SK-N-SH (cell line): Measurements from ENCODE around the gene KAT2A. TPM values are rescaled to one million over a fixed set of nuclear protein-coding genes. Genes with fewer than 3 reads are reported as not detected.

Experiments used
- CTCF ChIA-PET: fragments of 300-600, 350-600 bp; formaldehyde crosslinking; extraction: SDS; loops from one replicate; lab custom pipeline; 2021; lab: Yijun Ruan, JAX
- POLR2A ChIA-PET: fragments of 350-600 bp; sonication (Branson Sonifier 250); formaldehyde crosslinking; extraction: SDS; loops from one replicate; lab custom pipeline; 2020; ENCODE audit warnings: antibody characterized with exemption, inconsistent platforms; lab: Yijun Ruan, JAX
- DNase-seq: peaks from one replicate; pipeline ENCODE4 v3.0.0; 2012
- H2AFZ ChIP-seq: fragments of 200-600 bp; sonication (generic); 2 replicates; pipeline ENCODE4 v1.8.1; 2016; ENCODE audit warnings: antibody characterized with exemption, mild to moderate bottlenecking, low read depth
- H3F3A ChIP-seq: fragments of 200-600 bp; sonication (generic); replicated peaks from 2 replicates; pipeline ENCODE3; 2016; ENCODE audit warnings: antibody characterized with exemption, mild to moderate bottlenecking; ENCODE audit not compliant: insufficient read depth
- H3K27ac ChIP-seq, 2 experiments: fragments of 200-500 bp in 1 of 2; fragments of 200-600 bp in 1 of 2; sonication (Bioruptor generic) in 1 of 2; sonication (generic), shearing (Covaris generic) in 1 of 2; 2 replicates each; pipeline versions ENCODE4 v1.5.1 to v1.6.1; 2014 to 2016; ENCODE audit warnings: low read depth in 2 of 2, inconsistent platforms in 1 of 2, low read length in 1 of 2, mild to moderate bottlenecking in 1 of 2, mixed read lengths in 1 of 2
- H3K27me3 ChIP-seq: fragments of 200-600 bp; sonication (generic), shearing (Covaris generic); 2 replicates; pipeline ENCODE4 v1.6.1; 2016; ENCODE audit warnings: mixed run types; ENCODE audit not compliant: insufficient read depth
- H3K36me3 ChIP-seq, 2 experiments: fragments of 200-500 bp in 1 of 2; fragments of 200-600 bp in 1 of 2; sonication (Bioruptor generic) in 1 of 2; sonication (generic) in 1 of 2; replicated peaks in 1 of 2; 2 replicates each; pipeline versions ENCODE3 to v1.5.1; 2014 to 2016; ENCODE audit warnings: low read length in 1 of 2, mild to moderate bottlenecking in 1 of 2; ENCODE audit not compliant: insufficient read depth in 2 of 2, control insufficient read depth in 1 of 2
- H3K4me1 ChIP-seq, 2 experiments: fragments of 200-500 bp in 1 of 2; fragments of 200-600 bp in 1 of 2; sonication (Bioruptor generic) in 1 of 2; sonication (generic), shearing (Covaris generic) in 1 of 2; 2 replicates each; pipeline versions ENCODE4 v1.5.1 to v1.6.1; 2014 to 2016; ENCODE audit warnings: low read depth in 1 of 2, low read length in 1 of 2, mixed run types in 1 of 2; ENCODE audit not compliant: insufficient read depth in 2 of 2, control insufficient read depth in 1 of 2
- H3K4me2 ChIP-seq: fragments of 200-600 bp; sonication (generic), shearing (Covaris generic); 2 replicates; pipeline ENCODE4 v1.6.1; 2017; ENCODE audit warnings: mixed run types
- H3K4me3 ChIP-seq, 2 experiments: fragments of 200-500 bp in 1 of 2; fragments of 200-600 bp in 1 of 2; sonication (Bioruptor generic) in 1 of 2; sonication (generic), shearing (Covaris generic) in 1 of 2; 2 replicates each; pipeline versions ENCODE4 v1.5.1 to v1.8.1; 2014 to 2016; ENCODE audit warnings: low read depth in 2 of 2, inconsistent platforms in 1 of 2, low read length in 1 of 2, mild to moderate bottlenecking in 1 of 2, mixed read lengths in 1 of 2, moderate library complexity in 1 of 2
- H3K79me2 ChIP-seq: fragments of 200-600 bp; sonication (generic); 2 replicates; pipeline ENCODE4 v1.8.1; 2017; ENCODE audit warnings: mild to moderate bottlenecking; ENCODE audit not compliant: insufficient read depth
- H3K9ac ChIP-seq: fragments of 200-600 bp; sonication (generic); 2 replicates; pipeline ENCODE4 v1.6.1; 2017; ENCODE audit warnings: mixed run types
- H3K9me2 ChIP-seq: fragments of 200-600 bp; sonication (generic); 2 replicates; pipeline ENCODE4 v1.6.1; 2017; ENCODE audit warnings: mixed run types
- H3K9me3 ChIP-seq: fragments of 200-600 bp; sonication (generic); 2 replicates; pipeline ENCODE4 v1.6.1; 2017; ENCODE audit warnings: mixed run types, mild to moderate bottlenecking, moderate library complexity
- H4K20me1 ChIP-seq: fragments of 200-600 bp; sonication (generic); 2 replicates; pipeline ENCODE4 v1.6.1; 2017; ENCODE audit warnings: mild to moderate bottlenecking, mixed run types; ENCODE audit not compliant: insufficient read depth
- EP300 ChIP-seq, 2 experiments: IDR thresholded peaks; 2 replicates each; pipeline versions ENCODE4 v1.4.0 to v1.6.1; 2012; ENCODE audit warnings: borderline replicate concordance in 1 of 2, low read depth in 1 of 2, low read length in 1 of 2
- GATA2 ChIP-seq: sonication (generic); formaldehyde crosslinking; IDR thresholded peaks from 2 replicates; pipeline ENCODE4 v1.5.0; 2020; ENCODE audit warnings: mild to moderate bottlenecking, missing genetic modification reagents
- JUND ChIP-seq: IDR thresholded peaks from 2 replicates; pipeline ENCODE4 v1.4.0; 2012
- MEF2A ChIP-seq: IDR thresholded peaks from 2 replicates; pipeline ENCODE4 v1.4.0; 2012; ENCODE audit warnings: low read depth, borderline replicate concordance
- MXI1 ChIP-seq: IDR thresholded peaks from 2 replicates; pipeline ENCODE4 v1.6.1; 2012; ENCODE audit warnings: mild to moderate bottlenecking, low read depth, low read length, improper control_type of control experiment
- NFIC ChIP-seq: IDR thresholded peaks from 2 replicates; pipeline ENCODE4 v1.4.0; 2012; ENCODE audit warnings: borderline replicate concordance
- NRF1 ChIP-seq: IDR thresholded peaks from 2 replicates; pipeline ENCODE4 v1.6.1; 2012; ENCODE audit warnings: low read depth, mild to moderate bottlenecking, low read length
- POLR2AphosphoS5 ChIP-seq: IDR thresholded peaks from 2 replicates; pipeline ENCODE4 v1.6.1; 2012; ENCODE audit warnings: low read depth, low read length
- RAD21 ChIP-seq: IDR thresholded peaks from 2 replicates; pipeline ENCODE4 v1.6.1; 2012; ENCODE audit warnings: mild to moderate bottlenecking, low read length
- SIN3A ChIP-seq: IDR thresholded peaks from 2 replicates; pipeline ENCODE4 v1.6.1; 2012; ENCODE audit warnings: low read depth, mild to moderate bottlenecking, low read length, moderate library complexity, borderline replicate concordance
- SMC3 ChIP-seq: IDR thresholded peaks from 2 replicates; pipeline ENCODE4 v1.6.1; 2012; ENCODE audit warnings: low read depth, low read length, improper control_type of control experiment
- TCF12 ChIP-seq: IDR thresholded peaks from 2 replicates; pipeline ENCODE4 v1.4.0; 2012
- TEAD4 ChIP-seq: IDR thresholded peaks from 2 replicates; pipeline ENCODE4 v1.4.0; 2012; ENCODE audit warnings: mild to moderate bottlenecking, borderline replicate concordance; ENCODE audit not compliant: insufficient read depth
- WGBS: methylation state at CpG from one replicate; pipeline ENCODE4 v1.1.6; 2017; ENCODE audit warnings: low lambda C conversion rate; 5-methylcytosine and 5-hydroxymethylcytosine counted together
- polyA plus RNA-seq, 3 experiments: library from polyadenylated mRNA; depleted of rRNA; stranded (reverse); fragments of >200 nt; gene quantifications; 2 replicates each; pipeline ENCODE4 v1.2.3, GENCODE V29; 2012
- TF ChIP-seq, protein P1 (sequence below): IDR thresholded peaks from 2 replicates; pipeline ENCODE4 v1.4.0; 2012; ENCODE audit warnings: low read depth
- TF ChIP-seq, protein P2 (sequence below): fragments of 150-350 bp; IDR thresholded peaks from 2 replicates; pipeline ENCODE4 v1.6.1; 2016; ENCODE audit warnings: mild to moderate bottlenecking, low read depth, low read length
- TF ChIP-seq, protein P3 (sequence below): IDR thresholded peaks from 2 replicates; pipeline ENCODE4; 2012
- TF ChIP-seq, protein P4 (sequence below): IDR thresholded peaks from 2 replicates; pipeline ENCODE4 v1.6.1; 2012; ENCODE audit warnings: mild to moderate bottlenecking, low read depth, low read length, moderate library complexity
- TF ChIP-seq, protein P5 (sequence below): IDR thresholded peaks from 2 replicates; pipeline ENCODE4 v1.4.0; 2012; ENCODE audit warnings: low read depth, borderline replicate concordance
- TF ChIP-seq, protein P6 (sequence below): fragments of 200-600 bp; sonication (generic); IDR thresholded peaks from 2 replicates; pipeline ENCODE4 v1.6.1; 2017; ENCODE audit warnings: antibody characterized with exemption, mild to moderate bottlenecking, moderate library complexity

KAT2A gene
- polyA plus RNA-seq, 1 of the 3 experiments (the other 2 are of a cell fraction) = 45.1 TPM

DNA sequence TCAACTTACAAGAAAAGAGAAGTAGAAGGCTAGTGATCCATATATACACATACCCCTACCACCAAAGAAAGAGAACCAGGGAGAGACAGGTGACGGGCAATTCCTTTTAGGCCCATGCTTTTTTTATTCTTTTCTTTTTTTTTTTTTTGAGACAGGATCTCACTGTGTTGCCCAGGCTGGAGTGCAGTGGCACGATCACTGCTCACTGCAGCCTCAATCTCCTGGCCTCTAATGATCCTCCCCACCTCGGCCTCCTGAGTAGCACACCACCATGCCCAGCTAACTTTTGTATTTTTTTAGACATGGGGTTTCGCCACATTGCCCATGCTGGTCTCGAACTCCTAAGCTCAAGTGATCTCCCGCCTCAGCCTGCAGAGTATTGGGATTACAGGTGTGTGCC lies 6.2 kb upstream of the KAT2A start:
- POLR2A ChIA-PET = no interaction called here
- Histone ChIP-seq H4K20me1 (peaks cover 21% of the 10 kb centered on the region), H3K27ac (no peak overlapping the region), H3K9ac (no peak overlapping the region), H3K9me3 (no peaks in the 10 kb centered on the region), H3K36me3 (peaks cover 39 to 50% of the 10 kb centered on the region in 2 experiments), H3K4me3 (no peak overlapping the region), H3K4me1 (peaks cover 0 to 9% of the 10 kb centered on the region in 2 experiments; a peak in 2 of 4 replicates), H3K4me2 (no peak overlapping the region), H3F3A (peaks cover 6% of the 10 kb centered on the region), H3K9me2 (no peaks in the 10 kb centered on the region), H3K79me2 (peaks cover 27% of the 10 kb centered on the region), H2AFZ (no peak overlapping the region), H3K27me3 (no peaks in the 10 kb centered on the region)
- TF ChIP-seq RAD21 (no peak), NRF1 (no peak), JUND (no peak), SIN3A (no peak), TCF12 (no peak), MEF2A (no peak), TEAD4 (no peak), MXI1 (no peak), GATA2 (CRISPR knock-in tag) (no peak), EP300 (IDR thresholded peaks at IDR 0.05; ENCODE audit: borderline replicate concordance in 1 of 2, low read depth in 1 of 2, low read length in 1 of 2) (no peak), SMC3 (no peak), POLR2AphosphoS5 (no peak), NFIC (no peak)
- TF ChIP-seq, protein P1, sequence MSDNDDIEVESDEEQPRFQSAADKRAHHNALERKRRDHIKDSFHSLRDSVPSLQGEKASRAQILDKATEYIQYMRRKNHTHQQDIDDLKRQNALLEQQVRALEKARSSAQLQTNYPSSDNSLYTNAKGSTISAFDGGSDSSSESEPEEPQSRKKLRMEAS = no peak
- TF ChIP-seq, protein P2, sequence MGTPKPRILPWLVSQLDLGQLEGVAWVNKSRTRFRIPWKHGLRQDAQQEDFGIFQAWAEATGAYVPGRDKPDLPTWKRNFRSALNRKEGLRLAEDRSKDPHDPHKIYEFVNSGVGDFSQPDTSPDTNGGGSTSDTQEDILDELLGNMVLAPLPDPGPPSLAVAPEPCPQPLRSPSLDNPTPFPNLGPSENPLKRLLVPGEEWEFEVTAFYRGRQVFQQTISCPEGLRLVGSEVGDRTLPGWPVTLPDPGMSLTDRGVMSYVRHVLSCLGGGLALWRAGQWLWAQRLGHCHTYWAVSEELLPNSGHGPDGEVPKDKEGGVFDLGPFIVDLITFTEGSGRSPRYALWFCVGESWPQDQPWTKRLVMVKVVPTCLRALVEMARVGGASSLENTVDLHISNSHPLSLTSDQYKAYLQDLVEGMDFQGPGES = no peak
- TF ChIP-seq, protein P3, sequence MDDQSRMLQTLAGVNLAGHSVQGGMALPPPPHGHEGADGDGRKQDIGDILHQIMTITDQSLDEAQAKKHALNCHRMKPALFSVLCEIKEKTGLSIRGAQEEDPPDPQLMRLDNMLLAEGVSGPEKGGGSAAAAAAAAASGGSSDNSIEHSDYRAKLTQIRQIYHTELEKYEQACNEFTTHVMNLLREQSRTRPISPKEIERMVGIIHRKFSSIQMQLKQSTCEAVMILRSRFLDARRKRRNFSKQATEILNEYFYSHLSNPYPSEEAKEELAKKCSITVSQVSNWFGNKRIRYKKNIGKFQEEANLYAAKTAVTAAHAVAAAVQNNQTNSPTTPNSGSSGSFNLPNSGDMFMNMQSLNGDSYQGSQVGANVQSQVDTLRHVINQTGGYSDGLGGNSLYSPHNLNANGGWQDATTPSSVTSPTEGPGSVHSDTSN = no peak
- TF ChIP-seq, protein P4, sequence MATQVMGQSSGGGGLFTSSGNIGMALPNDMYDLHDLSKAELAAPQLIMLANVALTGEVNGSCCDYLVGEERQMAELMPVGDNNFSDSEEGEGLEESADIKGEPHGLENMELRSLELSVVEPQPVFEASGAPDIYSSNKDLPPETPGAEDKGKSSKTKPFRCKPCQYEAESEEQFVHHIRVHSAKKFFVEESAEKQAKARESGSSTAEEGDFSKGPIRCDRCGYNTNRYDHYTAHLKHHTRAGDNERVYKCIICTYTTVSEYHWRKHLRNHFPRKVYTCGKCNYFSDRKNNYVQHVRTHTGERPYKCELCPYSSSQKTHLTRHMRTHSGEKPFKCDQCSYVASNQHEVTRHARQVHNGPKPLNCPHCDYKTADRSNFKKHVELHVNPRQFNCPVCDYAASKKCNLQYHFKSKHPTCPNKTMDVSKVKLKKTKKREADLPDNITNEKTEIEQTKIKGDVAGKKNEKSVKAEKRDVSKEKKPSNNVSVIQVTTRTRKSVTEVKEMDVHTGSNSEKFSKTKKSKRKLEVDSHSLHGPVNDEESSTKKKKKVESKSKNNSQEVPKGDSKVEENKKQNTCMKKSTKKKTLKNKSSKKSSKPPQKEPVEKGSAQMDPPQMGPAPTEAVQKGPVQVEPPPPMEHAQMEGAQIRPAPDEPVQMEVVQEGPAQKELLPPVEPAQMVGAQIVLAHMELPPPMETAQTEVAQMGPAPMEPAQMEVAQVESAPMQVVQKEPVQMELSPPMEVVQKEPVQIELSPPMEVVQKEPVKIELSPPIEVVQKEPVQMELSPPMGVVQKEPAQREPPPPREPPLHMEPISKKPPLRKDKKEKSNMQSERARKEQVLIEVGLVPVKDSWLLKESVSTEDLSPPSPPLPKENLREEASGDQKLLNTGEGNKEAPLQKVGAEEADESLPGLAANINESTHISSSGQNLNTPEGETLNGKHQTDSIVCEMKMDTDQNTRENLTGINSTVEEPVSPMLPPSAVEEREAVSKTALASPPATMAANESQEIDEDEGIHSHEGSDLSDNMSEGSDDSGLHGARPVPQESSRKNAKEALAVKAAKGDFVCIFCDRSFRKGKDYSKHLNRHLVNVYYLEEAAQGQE = no peak
- TF ChIP-seq, protein P5, sequence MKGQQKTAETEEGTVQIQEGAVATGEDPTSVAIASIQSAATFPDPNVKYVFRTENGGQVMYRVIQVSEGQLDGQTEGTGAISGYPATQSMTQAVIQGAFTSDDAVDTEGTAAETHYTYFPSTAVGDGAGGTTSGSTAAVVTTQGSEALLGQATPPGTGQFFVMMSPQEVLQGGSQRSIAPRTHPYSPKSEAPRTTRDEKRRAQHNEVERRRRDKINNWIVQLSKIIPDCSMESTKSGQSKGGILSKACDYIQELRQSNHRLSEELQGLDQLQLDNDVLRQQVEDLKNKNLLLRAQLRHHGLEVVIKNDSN = no peak
- TF ChIP-seq, protein P6, sequence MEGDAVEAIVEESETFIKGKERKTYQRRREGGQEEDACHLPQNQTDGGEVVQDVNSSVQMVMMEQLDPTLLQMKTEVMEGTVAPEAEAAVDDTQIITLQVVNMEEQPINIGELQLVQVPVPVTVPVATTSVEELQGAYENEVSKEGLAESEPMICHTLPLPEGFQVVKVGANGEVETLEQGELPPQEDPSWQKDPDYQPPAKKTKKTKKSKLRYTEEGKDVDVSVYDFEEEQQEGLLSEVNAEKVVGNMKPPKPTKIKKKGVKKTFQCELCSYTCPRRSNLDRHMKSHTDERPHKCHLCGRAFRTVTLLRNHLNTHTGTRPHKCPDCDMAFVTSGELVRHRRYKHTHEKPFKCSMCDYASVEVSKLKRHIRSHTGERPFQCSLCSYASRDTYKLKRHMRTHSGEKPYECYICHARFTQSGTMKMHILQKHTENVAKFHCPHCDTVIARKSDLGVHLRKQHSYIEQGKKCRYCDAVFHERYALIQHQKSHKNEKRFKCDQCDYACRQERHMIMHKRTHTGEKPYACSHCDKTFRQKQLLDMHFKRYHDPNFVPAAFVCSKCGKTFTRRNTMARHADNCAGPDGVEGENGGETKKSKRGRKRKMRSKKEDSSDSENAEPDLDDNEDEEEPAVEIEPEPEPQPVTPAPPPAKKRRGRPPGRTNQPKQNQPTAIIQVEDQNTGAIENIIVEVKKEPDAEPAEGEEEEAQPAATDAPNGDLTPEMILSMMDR = no peak
- no peak for DNase-seq
- CTCF ChIA-PET = interaction anchor here (1.1 to 1.7 kb wide), 3 partner anchors 9 to 102 kb away, joined by 3 to 5 read pairs (median 4); no protein-coding TSS in a partner anchor
- WGBS = 91% methylated on average over 6 of the region's 6 CpGs
